ENCODE data around the gene CYSLTR2.

The CYSLTR2 gene

DNA sequence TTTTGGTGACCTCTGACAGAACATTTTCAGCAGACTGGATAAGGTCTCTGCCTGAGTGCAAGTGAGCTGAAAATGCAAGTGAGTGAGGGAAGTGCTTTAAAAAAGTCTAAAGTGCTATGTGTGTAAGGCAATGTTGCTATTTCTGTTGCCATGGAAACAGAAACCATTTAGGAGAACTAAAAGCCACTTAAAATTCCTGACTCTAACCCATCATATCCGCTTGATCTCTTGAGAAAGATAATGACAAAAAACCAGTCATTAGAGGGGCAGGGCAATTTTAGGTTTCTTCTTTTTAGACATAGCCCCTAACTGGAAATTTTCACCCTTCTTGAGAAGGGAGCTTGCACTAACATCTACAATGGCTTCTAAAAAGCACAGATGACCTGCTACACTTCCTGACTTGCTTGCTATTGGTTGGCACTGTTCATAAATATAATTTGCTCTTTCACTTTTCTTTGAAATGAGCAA is at the start of gene CYSLTR2:
Gene CYSLTR2 (plus strand): TSS at position 458 of the 468 bp plus-strand sequence. CDS start 52,889 bp downstream, outside the sequence.
- DNase-seq = peak; percentile 40

GRCh38 chr13:48615049-48615448 is 38.7 kb upstream of the CYSLTR2 start:
- no peak for DNase-seq

DNA sequence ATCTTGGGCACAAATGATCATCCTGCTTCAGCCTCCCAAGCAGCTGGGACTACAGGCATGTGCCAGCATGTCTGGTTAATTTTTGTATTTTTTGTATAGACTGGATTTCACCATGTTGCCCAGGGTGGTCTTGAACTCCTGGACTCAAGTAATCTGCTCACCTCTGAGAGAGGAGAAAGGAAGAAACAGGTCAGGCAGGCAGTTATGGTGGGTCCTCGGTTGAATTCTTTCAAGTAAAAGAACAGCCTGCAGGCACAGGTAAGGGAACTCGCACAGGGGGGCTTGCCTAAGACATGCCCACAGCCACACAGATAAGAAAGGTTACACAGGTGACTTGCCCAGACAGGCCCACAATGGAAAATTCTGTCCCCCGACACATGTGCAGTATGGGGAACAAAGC is 34.8 kb upstream of the CYSLTR2 start:
- DNase-seq = no peak

DNA sequence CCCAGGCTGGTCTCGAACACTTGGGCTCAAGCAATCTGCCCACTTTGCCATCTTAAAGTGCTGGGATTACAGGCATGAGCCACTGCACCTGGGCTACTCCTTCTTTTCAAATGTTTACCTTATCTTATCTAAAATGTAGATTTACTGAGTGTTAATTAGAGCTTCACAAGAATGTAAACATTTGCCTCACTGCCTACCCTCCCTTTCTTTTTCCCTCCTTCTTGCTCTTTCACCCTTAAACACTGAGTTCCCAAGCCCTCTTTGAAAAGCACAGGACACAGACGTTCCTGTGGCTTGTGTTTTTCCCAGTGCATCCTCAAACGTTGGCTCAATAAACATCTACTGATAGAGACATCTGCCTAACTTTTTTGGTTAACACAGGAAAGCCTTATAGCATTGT is 32.7 kb upstream of the CYSLTR2 start:
- DNase-seq = no peak

GRCh38 chr13:48624016-48624415 is 29.7 kb upstream of the CYSLTR2 start:
- no peak for DNase-seq

GRCh38 chr13:48624858-48625257 is 28.9 kb upstream of the CYSLTR2 start:
- DNase-seq = no peak

DNA sequence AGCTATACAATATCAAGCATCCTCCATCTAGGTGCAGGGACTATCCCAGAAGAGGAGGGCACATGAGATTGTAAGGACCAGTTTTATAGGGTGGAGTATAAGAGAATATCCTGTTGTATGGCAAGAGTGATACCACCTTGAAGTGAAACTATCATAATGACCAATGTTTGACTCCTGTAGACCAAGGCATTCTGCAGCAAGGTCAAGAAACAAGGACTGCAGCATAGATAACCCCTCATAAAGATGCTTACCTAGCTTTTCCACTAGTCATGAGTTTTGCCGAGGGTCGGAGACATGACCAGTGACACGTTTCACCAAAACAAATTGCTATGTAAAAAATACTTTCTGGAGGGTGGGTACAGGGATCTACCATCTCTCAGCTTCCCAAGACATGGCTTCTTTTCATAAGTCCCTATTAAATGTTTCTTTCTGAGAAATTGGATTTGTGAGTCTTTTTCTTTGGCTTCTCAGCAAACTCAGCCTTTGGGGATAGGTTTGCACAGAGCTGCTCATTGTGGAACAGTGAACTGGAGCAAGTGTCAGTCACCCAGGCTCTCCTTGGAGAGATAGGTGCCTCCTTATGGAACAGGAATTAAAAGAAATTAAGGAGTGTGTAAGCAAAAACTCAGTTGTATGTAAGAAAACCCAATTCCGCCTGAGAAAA is 28.2 kb upstream of the CYSLTR2 start:
- DNase-seq = no peak

- no peak for DNase-seq
These were observed 27.7 kb upstream of the CYSLTR2 start for GRCh38 chr13:48626077-48626449.

- DNase-seq = no peak
These were observed 26.8 kb upstream of the CYSLTR2 start for GRCh38 chr13:48626726-48627451.

DNA sequence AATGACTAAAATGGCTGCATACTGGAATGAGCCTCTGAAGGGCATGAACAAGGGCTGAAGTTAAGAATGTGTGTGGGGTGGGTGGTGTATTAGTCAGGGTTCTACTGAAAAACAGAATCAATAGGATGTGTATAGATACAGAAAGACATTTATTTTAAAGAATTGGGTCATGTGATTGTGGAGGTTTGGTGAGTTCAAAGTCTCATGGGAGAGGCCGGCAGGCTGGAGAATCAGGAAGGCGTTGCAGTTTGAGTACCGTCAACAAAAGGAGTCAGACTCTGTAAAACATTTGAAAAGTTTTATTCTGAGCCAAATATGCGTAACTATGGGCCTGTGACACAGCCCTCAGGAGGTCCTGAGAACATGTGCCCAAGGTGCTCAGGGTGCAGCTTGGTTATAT is 24.5 kb upstream of the CYSLTR2 start:
- DNase-seq = no peak

DNA sequence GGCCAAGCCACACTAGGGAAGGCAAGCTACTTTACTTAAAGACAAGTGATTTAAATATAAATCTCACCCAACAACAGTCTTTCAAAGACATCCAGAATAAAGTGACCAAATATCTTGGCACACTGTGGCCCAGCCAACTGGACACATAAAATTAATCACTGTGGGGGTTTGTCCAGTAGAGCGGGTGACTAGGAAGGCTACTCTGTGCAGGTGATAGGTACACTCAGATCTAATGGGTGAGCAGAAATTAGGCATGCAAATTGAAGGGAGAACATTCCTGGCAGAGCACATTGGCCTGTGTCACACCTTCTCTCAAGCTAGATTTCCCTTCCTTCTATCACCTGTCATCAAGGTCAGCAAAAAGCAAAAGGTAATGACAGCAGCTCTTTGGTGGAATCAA is 23.4 kb upstream of the CYSLTR2 start:
- no peak for DNase-seq

DNA sequence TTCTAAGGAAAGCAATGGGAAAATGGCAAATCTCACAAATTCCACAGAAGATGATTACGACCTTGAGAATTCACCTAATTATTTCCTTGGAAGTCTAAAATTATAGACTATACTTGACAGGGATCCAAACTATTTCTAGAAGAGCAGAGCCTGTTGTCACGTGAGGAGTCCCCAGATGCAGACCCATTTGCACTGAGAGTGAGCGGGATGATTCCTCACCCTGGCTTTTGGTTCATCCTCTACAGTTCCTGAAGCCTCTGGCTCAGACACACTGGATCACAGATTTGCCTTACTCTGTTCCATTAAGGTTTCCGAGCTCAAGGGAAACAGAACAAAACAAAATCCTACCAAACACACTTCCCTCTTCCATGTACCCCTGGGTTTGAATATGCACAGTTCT is 23.0 kb upstream of the CYSLTR2 start:
- DNase-seq = no peak

DNA sequence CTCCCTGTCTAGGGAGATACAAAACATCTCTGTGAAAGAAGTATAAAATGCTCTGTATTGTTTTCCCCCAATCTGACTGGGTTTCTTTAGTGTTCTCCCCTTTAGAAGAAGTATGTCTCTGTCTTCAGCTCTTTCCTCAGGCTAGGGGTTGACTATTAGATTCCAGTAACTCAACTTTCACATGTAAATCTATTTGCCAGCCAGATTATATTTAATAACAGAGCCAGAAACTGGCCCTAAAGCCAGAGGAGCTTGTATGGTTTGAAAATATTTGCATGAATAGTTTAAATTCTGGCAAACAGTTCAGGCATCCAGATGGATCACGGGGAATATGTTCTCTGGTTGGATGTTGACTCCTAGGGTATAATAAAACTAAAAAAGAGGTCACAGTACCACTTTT is 22.3 kb upstream of the CYSLTR2 start:
- DNase-seq = no peak

DNA sequence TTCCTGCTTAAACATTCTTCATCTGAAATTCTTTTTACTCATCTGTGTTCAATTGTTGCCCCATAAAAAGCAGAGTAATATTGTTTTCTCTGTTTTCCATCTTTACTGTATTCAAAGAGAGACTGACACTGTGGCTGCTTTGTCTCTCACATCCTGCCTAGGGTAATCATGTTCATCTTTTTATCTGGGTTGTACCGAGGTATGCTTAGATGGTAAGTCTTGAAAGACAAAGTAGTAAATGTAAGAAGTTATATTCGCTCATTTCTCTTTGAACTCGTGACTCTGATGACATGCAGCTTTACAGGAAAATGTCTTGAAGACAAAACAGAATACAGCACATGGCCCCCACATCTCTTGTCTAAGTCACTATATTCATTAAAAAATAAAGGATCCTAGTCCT is 20.0 kb upstream of the CYSLTR2 start:
- no peak for DNase-seq

DNA sequence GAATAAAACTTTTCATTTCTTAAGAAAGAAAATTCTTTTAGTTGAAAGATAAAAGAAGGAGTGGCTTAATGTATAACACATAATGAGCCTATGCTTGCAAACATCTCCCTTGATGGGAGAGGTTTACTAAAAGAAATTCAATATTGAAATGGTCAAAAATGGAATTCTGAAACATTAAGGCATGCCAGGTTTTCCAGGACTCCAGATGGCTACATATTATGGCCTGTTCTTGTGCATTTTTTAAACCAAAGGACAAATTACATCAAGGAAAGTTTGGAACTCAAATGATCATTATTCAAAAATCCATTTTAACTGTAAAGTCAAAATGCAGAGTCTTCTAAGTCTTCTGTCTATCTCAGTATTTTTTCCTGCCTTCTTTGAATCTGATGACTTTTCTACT is 19.1 kb upstream of the CYSLTR2 start:
- DNase-seq = no peak

DNA sequence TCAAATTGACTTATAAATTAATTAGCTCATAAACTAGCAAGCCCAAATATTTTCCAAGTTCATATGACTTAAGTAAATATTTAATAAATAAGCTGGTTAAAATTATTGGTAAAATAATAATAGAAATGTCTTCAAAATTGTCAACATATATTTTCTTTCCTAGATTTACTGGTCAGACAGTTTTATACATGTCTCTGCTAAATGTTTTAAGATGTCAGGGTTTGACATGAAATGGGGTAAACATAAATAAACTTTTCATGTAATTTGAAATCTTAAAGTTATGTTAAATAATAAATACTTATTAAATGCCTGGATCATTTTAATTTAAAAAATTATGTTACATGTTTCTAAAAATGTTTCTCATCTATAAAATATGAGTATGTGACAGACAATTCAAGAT is 18.3 kb upstream of the CYSLTR2 start:
- DNase-seq = no peak

- no peak for DNase-seq
These were observed 17.2 kb upstream of the CYSLTR2 start for GRCh38 chr13:48636550-48636949.

- DNase-seq = no peak
These were observed 16.1 kb upstream of the CYSLTR2 start for GRCh38 chr13:48637601-48638000.

DNA sequence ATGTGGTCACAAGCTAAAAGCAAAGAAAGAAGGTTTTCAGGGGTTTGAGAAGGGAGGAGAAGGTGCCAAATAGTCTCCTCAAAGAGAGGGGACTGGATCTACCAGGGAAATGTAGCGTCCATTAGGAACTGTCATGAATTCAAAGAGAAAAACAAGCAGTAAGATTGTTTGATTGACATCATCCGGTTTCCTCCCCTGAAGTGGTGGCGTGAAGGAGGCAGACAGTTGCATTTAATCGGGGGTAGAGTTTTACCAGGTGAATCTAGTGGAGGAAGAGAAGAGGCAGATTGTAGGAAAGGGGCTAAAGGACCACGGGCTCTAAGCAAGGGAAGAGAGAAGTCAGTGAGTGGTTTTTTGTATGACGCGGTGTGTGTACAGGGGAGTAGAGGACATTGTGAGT is 13.0 kb upstream of the CYSLTR2 start:
- DNase-seq = no peak

DNA sequence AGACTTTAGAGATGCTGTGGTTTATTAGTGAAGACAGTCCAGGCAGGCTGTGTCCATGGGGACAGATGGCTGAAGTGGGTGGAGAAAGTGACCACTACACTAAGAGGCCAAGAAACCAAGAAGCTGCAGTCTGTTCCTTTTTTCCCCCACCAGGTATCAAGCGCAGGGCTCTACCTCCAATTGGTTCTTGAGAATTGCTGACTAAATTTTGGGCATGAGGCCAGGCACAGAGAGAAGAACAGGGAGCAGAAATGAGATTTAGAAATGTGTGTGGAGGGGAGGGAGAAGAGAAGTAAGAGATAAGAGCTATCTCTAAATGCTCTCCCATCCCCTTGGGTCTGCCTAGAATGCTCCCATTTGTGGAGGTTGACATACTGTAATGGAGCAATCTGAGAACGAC is 12.3 kb upstream of the CYSLTR2 start:
- DNase-seq = no peak

GRCh38 chr13:48642061-48642460 is 11.7 kb upstream of the CYSLTR2 start:
- no peak for DNase-seq

- DNase-seq = no peak
These were observed 10.6 kb upstream of the CYSLTR2 start for GRCh38 chr13:48643159-48643558.

GRCh38 chr13:48644141-48644540 is 9.6 kb upstream of the CYSLTR2 start:
- no peak for DNase-seq

GRCh38 chr13:48644951-48645350 is 8.8 kb upstream of the CYSLTR2 start:
- DNase-seq = no peak

DNA sequence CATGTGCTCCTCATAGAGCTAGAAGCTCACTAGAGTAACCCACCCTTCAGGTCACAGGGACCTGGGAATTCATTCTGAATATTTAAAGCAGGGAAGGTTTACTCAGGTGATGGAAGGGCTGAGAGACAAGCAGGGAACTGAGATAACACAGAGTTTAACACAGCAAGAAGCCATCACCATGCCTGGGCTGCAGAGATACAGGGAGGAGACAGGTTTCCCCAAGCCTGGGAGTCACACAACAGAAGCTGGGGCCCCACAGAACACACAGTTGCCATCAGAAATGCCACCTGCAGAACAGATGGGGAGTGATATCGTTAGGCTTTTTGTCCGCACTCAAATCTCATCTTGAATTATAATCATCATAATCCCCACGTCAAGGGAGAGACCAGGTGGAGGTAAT is 7.9 kb upstream of the CYSLTR2 start:
- DNase-seq = no peak
